Transverse colon (tissue), 4 donors: ENCODE measurements around the gene CYP46A1.

ENCODE experiments used
- CTCF ChIP-seq, 5 experiments: fragments of 200-600 bp in 3 of 5; fragments of 450-650 bp in 2 of 5; sonication (generic) in 3 of 5; IDR thresholded peaks; 1 replicate in 2 of 5; 2 replicates in 3 of 5; pipeline ENCODE4 v1.5.1; 2016 to 2017; ENCODE audit warnings: antibody characterized with exemption in 5 of 5, inconsistent platforms in 3 of 5, mild to moderate bottlenecking in 2 of 5, moderate library complexity in 1 of 5
- EP300 ChIP-seq: sonication (generic); formaldehyde crosslinking; IDR thresholded peaks from one replicate; pipeline ENCODE4 v1.6.1; 2017; ENCODE audit warnings: antibody characterized with exemption, low read depth
- POLR2A ChIP-seq: fragments of 450-650 bp; IDR thresholded peaks from one replicate; pipeline ENCODE4 v1.6.1; 2016; ENCODE audit warnings: antibody characterized with exemption, mild to moderate bottlenecking, moderate library complexity
- POLR2AphosphoS5 ChIP-seq, 3 donors: sonication (generic); formaldehyde crosslinking; IDR thresholded peaks; one replicate each; pipeline ENCODE4 v1.6.1; 2016; ENCODE audit warnings: antibody characterized with exemption in 3 of 3

DNA sequence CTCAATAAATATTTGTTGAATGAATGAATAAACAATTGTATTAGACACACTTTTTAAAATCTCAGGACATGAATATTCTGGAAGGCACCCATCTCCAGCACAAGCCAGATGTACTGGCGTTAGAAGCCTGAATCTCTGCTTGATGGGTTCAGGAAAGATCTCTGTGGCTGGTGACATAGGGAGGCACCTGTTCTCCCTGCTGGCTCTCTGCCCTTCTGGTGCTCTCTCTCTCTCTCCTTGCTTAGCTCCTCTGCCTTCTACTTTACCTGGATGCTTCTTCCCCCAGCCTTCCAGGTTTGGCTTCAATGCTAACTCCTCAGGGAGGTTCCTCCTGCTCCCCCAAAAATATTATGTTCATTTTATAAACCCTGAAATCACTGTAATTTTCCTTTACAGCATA, 1.5 kb downstream of the CYP46A1 start:
- TF ChIP-seq CTCF (IDR thresholded peaks at IDR 0.05) (no peak), EP300 (no peak), POLR2AphosphoS5 (IDR thresholded peaks at IDR 0.05) (no peak), POLR2A (no peak)
